Measurements from ENCODE around the gene ZBTB33.

Gene ZBTB33, protein sequence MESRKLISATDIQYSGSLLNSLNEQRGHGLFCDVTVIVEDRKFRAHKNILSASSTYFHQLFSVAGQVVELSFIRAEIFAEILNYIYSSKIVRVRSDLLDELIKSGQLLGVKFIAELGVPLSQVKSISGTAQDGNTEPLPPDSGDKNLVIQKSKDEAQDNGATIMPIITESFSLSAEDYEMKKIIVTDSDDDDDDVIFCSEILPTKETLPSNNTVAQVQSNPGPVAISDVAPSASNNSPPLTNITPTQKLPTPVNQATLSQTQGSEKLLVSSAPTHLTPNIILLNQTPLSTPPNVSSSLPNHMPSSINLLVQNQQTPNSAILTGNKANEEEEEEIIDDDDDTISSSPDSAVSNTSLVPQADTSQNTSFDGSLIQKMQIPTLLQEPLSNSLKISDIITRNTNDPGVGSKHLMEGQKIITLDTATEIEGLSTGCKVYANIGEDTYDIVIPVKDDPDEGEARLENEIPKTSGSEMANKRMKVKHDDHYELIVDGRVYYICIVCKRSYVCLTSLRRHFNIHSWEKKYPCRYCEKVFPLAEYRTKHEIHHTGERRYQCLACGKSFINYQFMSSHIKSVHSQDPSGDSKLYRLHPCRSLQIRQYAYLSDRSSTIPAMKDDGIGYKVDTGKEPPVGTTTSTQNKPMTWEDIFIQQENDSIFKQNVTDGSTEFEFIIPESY

DNA sequence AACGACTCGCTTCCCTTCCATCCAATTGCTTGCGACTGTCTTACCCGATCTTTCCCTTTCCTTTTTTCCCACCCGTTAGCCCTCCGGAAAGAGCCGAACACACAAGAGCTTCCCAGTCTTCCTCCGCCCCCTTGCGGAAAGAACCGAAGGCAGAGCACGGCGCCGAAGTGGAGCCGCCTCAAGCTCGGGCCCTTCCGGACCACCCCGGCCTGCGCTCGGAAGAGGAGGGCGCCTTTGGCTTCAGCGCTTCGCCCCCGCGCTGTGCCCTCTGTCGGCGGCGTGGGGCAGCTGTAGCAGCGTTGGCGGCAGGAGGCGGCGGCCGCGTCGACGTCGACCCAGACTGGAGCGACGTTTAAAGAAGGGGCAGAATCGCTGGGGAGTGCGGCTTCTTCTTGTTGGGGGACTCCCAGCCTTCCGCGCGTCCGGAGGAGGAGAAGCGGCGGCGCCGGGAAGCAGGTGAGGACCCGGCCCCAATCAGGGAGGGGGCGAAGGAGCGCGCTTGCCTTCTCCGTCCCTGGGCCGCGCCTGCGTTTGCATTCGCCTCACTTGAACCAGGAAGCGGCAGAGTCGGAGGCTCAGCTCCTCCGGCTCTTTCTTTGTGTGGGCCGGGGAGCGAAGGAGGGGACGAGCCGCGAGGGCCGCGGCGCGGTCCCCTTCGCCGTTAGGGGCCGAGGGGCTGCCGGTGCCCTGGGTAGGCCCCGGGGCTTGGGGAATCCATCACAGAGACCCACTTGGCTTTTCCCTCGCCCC lies at the start of gene ZBTB33:
Gene ZBTB33 (plus strand): TSS at position 291 of the 750 bp plus-strand sequence. CDS start 2,604 bp downstream, outside the sequence.
- peak; percentile 48 for DNase-seq (ENCODE audit: insufficient read length, low spot score)
- FAIRE-seq: no peak

DNA sequence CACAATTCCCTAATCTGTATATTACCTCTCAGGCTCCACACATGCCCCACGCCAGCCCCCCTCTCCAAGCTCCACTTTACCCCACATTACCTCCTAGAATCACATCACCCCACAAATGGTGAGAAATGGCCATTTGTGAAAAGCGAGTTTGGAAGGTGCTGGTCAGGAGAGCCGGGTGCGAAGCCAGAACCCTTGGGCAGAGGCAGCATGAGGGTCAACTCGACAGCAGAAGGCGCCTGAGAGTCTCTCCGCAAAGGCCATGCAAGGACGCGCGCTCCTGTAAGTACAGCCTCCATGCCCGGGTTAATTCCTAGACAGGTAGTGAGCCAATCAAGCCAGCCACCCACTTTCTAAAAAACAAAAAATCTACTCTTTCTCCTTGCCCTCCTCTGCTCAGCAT lies 49.8 kb upstream of the ZBTB33 start:
- DNase-seq (ENCODE audit: insufficient read length, low spot score) (no peak), FAIRE-seq (no peak)

DNA sequence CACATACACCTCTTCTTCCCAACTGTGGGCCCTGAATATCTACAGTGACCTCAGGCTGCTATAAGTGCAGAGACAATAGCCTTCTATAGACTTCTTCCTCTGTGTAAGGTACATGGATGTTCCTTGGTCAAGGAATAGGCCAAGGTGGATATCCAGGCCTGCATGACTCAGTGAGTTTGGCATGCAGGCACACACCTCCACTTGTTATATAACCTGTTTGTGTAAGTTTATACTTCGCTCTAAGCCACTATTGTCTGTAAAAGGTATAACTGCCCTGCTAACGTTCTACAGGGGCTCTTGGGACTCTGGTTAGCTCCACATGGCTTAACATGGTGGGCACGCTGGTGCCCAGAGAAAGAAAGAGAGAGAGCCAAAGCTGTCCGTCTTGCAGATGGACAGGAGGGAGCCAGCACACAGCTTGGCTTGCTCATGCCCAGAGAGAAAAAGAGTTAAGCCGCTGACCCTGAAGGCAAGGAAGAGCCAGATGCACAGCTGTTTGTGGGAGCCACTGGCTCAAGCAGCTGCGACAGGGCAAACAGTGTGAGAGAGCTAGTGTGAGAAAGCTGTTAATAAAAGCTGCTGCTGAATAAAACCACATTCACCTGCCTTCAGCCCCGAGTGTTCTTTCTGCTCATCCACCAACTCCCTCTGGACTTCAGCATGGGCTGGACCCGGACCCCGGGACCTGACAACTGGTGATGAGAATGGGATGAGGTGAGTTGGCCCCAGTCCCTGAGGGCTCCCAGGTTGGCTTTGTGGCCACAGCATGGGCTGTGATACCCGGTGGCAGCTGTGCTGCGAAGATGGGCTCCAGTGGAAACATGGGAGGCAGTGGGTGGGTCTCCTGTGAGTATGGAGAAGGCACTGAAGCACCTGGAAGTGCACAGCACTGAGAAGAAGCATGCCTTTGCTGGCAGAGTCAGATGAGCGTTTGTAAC lies 44.5 kb upstream of the ZBTB33 start:
- DNase-seq (ENCODE audit: insufficient read length, low spot score) (no peak), FAIRE-seq (no peak)

DNA sequence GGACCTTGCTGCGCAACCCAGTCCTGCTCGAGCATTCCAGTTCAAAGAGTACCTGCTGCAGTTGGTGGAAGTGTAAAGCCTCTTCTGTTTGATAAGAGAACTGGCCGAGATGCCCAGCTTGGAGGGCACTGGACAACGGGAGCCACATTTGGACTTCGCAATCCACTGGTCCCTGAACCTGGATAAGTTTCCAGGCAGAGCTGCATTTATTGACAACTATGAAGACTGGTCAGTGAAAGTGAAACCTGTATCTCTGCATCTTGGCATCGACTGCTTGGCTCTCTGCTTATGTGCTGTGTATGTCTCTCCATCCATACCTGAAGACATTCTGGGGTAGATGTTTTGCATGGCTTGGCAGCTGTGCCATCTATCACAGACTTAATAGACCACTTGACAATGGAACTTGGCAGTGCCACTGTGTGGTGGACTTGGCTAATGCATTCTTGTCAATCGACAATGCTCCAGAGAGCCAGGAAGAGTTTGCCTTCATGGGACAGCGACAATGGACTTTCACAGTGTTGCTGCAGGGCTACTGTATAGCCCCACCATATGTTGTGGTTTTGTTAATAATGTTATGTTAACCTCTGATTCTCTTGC lies 43.5 kb upstream of the ZBTB33 start:
- no peak for DNase-seq (ENCODE audit: insufficient read length, low spot score)
- FAIRE-seq: no peak

DNA sequence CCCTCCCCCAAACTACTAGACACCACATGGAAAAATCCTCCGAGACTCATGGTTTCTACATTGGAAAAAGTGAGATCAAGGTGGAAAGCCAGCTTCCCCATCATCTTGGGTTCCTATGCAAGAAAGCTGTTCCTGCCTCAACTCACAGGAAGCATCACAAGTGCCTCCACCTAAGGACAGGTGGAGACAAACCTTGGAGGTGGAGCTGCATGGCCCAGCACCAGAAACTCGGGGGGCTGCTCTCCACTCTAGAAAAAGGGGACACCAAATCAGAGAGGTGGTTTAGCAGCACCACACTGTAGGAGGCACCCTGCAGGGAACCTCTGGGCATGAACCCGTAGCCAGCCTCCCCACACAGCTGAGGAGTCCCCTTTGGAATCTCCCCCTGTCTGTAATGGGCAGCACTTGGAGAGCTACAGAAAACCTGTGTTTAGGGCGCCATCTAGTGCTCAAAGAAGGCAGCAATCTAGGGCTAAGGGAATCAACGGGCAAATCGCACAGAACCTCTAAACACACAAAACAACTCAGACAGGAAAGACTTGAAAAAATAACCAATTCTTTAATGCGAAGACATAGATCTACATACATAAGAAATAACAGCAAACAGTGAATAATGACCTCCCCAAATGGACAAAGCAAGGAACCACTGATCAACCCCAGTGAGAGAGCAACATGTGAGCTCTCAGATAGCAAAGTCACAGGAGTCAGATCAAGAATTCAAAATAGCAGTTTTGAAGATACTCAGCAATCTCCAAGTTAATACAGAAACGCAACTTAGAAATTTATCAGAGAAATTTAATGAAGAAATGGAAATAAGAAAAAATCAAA lies 37.0 kb upstream of the ZBTB33 start:
- DNase-seq (ENCODE audit: insufficient read length, low spot score) (peak; percentile 18), FAIRE-seq (no peak)

DNA sequence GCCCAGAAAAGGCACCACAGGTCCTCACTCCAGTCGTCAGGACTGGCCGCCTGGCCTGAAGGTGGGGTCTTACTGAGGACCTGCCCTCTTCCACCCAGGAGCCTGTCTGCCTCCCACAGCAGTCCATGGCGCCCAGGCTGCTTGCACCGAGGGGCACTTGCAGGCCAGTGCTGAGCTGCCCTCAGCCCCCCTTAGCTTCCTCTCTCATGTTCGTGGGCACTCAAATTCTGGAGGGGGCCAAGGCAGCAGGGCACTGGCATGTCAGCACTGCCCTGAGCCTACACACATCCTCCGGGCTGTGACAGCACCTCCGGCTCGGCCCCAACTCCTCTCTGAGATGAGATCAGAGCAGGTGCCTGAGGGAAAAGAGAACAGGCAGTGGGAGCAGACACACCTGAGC lies 27.2 kb upstream of the ZBTB33 start:
- FAIRE-seq (no peak), DNase-seq (ENCODE audit: insufficient read length, low spot score) (no peak)

DNA sequence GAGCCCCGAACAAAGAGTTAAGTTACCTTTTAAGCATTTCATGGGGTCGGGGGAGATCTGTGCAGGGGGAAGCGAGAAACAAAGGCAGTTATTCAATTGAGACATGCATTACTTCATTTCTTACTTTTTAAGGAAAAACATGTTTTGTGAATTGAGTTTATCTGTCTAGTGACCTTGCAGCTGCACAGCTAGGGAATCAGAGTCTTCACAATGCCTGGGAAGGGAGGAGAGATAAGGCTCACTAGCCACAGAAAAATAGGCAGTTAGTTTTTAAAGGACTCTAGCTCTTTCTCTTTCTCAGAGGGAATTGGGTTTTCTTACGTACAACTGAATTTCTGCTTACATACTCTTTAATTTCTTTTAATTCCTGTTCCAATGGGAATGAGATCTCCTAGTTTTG lies 26.2 kb upstream of the ZBTB33 start:
- no peak for FAIRE-seq
- no peak for DNase-seq (ENCODE audit: insufficient read length, low spot score)

DNA sequence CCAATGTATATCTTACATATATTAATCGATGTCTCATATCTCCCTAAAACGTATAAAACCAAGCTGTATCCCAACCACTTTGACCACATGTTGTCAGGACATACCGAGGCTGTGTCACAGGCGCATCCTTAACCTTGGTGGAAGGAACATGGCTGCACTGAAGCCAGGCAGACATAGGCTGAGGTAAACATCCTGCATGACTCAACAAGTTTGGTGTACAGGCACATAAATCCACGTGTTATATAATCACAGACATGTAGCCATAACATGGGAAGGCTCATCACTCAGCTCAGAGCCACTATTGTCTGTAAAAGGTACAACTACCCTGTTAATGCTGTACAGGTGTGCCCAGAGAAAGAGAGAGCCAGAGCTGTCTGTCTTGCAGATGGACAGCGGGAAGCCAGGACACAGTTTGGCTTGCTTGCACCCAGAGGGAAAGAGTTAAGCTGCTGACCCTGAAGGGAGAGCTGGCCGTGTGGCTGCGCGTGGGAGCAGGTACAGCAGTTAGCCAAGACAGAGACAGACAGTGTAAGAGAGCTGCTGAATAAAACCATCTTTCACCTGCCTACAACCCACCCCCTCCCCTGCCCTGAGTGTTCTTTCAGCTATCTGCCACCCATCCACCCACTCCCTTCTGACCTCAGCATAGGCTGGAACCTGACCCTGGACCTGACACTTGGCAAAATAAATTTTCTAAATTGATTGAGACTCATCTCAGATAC lies 22.3 kb upstream of the ZBTB33 start:
- DNase-seq (ENCODE audit: insufficient read length, low spot score): no peak
- no peak for FAIRE-seq

DNA sequence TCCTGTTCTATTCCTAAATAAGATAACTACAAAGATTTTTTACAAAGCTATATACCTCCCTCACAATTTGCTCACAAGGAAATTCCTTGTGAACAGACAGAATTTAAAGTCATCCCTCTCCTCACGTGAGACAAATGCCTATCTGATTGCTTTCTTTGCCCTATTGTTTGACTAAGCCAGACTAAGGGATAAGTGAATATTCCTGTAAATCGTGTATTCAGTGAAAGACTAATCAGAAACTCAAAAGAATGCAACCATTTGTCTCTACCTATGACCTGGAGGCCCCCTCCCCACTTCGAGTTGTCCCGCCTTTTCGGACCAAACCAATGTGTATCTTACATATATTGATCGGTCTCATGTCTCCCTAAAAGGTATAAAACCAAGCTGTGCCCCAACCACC lies 15.3 kb upstream of the ZBTB33 start:
- FAIRE-seq: no peak
- no peak for DNase-seq (ENCODE audit: insufficient read length, low spot score)

DNA sequence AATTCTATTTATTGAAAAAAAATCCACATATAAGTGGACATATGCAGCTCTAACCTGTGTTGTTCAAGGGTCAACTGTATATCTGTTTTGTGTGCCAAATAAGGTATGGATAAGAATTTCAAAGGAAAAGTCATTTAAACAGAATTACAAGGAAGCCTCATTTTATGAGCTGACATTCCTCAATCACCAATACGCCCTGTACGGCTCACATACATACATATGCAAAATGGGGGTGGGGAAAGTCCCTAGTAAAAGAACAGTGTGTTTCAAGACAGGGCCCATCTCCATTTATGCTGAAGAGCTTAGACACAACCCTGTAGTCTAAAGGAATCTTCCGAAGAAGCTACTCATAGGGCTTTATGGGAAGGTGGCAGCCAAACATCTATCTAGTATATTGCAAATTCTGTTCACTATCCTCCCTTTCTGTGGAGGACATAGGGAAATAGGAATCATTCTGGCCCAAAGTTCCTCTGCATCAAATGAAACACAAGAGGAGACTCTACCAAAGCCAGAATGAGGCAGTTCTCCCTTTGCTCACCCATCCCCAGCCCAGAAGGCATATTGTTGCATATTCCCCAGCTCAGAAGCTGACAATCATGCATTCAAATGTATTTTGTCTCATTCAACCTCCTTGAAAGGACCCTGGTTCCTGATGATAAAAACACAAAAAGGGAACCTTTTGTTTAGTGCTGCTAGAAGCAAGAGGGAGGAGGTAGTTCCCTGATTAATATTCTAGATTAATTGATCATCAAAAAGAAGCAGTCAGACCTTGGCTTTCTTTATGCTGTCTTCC lies 13.7 kb upstream of the ZBTB33 start:
- no peak for FAIRE-seq
- no peak for DNase-seq (ENCODE audit: insufficient read length, low spot score)

DNA sequence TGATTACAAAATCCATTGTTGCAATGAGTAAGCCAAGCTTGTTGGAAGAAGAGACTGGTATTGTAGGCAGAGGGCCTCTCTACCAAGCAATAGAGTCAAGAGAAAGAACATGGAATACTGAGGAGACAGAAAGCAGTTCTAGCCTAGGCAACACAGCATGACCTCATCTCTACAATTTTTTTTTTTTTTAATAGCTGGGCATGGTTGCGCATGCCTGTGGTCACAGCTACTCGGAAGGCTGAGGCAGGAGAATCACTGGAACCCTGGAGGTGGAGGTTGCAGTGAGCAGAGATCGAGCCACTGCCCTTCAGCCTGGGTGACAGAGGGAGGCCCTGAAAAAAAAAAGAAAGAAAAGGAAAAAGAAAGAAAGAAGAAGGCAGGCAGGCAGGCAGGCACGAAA lies 11.7 kb upstream of the ZBTB33 start:
- DNase-seq (ENCODE audit: insufficient read length, low spot score): no peak
- no peak for FAIRE-seq

DNA sequence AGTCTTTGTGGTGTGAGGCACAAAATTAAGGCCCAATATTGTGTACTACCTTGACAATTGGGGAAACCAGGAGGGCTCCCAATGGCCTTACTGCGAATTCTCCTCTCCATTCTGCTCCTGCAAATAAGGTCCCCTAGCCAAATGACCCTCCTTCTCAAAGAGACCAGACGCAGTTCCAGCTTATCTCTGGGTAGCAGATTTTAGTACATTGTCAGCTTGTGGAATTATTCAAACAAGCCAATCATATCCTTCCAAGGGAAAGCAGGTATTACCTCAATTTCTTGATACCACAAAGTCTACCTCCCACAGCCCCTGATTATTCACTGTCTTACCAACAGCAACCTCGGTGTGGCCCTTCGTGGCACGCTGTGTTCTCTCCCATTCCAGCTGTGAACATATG lies 7.8 kb upstream of the ZBTB33 start:
- no peak for DNase-seq (ENCODE audit: insufficient read length, low spot score)
- FAIRE-seq: no peak

DNA sequence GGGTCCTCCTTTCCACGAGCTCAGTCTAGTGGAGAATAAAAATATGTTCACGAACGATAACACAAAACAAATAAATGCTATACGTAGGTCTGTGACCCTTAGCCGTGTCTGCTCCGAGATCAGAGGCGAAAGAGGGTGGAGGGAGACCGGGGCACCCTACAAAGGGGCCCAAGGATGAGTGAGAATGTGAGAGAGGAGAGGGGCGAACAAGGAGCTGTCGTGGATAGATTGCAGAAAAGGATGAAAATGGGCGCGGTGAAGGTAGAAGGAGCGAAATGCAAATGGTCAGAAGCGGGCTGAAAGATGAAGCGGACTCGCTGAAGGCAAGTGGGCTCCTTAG lies 6.2 kb upstream of the ZBTB33 start:
- FAIRE-seq (no peak), DNase-seq (ENCODE audit: insufficient read length, low spot score) (no peak)

DNA sequence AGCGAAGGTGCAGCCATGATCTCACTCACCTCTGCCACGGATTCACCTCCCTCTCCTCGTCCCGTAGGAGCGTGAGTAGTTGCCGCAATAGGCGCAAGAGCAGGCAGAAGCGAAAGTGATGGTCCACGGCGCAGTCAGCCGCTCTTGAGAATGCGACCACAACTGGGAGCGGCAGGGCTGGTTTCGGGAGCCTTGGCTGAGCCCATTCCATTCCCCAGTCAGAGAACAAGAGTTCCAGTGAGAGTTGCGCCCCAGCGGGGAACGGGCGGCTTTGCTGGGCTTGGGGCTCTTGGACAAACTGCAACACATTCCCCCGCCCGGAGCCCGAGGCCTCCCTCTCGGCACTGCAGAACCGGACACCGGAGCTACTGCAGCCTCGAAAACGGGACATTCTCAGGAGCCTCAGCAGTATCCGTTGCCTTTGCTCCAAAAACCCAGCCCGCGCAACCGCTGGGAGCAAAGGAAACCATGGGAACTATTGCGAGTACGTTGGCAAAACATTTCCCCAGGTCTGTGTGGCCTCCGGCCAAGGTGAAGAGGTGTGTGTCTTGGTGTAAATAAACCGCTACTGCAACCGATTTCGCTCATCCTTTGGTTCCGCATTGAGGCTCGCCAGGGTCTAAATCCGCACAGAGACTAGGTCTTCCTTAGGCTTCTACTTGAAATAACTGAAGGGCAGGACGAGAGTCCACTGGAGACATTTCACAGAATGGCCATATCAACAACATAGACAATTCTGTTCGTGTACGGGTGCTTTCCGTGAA lies 5.7 kb upstream of the ZBTB33 start:
- DNase-seq (ENCODE audit: insufficient read length, low spot score) (peak; percentile 9), FAIRE-seq (no peak)

DNA sequence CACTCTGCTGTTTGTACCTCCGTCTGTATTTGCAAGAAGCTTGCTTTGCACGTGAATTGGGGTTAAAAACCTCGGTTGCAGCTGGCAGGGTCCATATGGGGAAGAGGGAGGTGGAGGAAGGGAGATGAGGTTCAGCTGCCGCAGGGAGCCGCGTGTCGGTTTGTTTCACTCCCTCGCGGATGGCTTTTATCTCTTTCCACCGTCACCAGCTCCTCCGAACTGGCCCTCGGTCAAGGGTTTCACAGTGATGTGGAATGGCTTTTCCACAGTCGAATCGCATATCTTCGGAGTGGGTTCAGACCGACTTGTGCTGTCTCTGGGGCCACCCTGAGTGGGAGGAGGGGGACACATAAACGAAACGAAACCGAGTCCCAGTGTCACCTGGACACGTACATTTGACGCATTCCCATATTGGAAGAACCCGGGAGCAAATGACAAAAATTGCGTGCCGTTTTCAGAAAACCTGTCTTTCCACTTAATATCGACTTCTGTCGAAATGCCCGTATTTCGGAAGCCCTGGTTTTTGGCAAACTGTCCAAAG lies 929 bp downstream of the ZBTB33 start:
- no peak for FAIRE-seq
- DNase-seq (ENCODE audit: insufficient read length, low spot score): no peak

DNA sequence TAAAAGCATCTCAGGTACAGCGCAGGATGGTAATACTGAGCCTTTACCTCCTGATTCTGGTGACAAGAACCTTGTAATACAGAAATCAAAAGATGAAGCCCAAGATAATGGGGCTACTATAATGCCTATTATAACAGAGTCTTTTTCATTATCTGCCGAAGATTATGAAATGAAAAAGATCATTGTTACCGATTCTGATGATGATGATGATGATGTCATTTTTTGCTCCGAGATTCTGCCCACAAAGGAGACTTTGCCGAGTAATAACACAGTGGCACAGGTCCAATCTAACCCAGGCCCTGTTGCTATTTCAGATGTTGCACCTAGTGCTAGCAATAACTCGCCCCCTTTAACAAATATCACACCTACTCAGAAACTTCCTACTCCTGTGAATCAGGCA lies 3.2 kb downstream of the ZBTB33 start:
- DNase-seq (ENCODE audit: insufficient read length, low spot score) (no peak), FAIRE-seq (no peak)

DNA sequence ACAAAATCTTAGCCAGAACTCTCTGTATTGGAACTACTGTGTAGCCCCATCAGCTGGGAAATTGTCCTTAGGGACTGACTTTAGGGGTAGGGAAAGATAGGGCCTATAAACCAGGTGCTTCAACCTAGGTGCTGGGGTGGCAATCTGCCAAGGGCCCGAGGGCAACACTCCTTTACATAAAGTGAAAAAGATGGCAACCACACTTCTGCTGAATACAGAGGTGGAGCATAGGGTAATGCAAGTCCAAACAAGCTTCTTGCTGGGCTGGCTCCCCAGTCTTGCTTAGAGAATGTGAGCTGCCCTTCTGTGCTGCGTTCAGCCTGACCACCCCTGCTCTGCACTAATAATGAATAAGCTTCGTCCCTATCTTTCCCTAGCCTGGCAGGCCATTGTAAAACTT lies 9.8 kb downstream of the ZBTB33 start:
- DNase-seq (ENCODE audit: insufficient read length, low spot score) (no peak), FAIRE-seq (no peak)

Data from HTR-8/SVneo (cell line).